CD4-positive, alpha-beta T cell treated with Interleukin-15 for 4 hours (primary cell): Measurements from ENCODE around the gene PRRC2B.

Experiments
- DNase-seq: peaks from one replicate; pipeline ENCODE4 v3.0.0-alpha.2; 2020; ENCODE audit warnings: low spot score

PRRC2B gene

GRCh38 chr9:131409458-131409992, 15.6 kb downstream of the PRRC2B start:
- DNase-seq, result no peak

GRCh38 chr9:131410044-131410491, 16.2 kb downstream of the PRRC2B start:
- DNase-seq, result peak; percentile 53

DNA sequence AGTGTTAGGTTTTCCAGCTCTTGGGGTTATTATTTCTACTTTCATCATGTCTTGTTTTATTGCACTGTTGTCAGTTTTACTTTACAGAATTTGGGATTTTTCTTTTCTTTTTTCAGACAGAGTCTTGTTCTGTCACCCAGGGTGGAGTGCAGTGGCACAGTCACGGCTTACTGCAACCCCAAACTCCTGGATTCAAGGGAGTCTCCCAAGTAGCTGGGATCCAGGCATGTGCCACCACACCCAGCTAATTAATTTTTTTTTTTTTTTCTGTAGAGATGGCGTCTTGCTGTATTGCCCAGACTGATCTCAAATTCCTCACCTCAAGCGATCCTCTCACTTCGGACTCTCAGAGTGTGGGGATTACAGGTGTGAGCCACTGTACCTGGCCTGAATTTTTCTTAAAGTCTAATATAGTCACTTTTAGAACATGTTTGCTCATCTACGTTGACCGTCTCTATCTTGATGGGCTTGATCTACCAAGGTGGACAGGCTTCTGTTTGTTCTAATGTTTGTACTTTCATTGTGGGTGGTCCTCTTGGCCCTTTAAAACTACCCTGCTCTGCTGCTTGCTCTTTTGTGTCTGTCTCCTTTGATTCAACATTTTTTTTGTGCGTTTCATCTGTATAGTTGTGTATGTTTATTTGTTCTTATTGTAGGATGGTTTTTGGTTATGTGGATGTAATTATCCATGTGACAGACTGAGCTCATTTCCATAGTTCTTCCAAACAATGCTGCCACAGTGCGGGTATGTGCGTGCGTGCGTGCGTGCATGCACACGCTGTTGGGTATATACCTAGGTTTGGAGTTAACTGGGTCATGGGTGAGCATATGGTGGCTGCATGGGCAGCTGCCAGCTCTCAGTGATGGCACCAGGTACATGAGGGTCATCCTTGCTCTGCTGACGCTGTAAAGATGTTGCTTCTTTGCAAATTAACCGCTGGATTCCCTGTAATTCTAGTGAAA, 18.1 kb downstream of the PRRC2B start:
- DNase-seq, result no peak

- no peak for DNase-seq
Observed at GRCh38 chr9:131416509-131416908, 22.6 kb downstream of the PRRC2B start.

DNA sequence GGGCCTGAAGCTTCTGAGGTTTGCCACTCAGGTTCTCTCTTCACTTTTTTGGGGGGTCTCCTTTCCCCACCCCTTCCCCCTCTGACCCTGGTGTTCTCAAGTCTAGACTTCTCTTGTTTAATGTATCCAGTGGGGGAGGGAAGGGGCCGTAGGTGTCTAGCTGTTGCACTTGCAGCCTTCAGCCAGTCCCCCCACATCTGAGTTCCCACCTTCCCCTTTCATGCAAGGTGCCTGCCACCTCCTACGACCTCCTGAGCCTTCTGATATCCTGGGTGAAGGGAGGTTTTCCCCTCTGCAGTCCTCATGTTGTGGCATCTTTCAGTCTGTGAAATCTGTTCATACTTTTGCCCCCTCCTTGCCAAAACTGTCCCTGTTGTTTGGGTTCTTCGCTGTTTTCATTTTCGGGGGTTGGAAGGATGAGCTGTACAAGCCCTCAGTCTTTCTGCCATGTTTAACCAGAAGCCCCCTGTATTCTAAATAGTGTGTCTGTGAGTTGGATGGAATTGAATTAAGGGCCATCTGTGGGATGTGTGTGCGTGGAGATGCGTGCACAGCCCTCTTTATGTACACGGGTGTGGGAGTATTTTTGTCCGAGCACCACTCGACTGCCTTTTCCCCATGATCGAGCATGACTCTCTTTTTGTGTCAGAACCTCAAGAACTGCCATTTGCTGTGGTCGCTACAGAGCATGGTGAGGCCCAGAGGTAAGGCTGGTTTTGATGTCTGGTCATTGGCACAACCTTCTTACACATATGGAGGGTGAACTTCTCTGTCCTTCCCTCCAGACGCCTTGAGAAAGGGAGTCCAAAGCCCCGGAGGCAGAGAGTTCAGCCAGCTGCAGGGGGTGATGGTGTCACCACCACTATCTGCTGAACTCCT, 23.6 kb downstream of the PRRC2B start:
- DNase-seq, result no peak

DNA sequence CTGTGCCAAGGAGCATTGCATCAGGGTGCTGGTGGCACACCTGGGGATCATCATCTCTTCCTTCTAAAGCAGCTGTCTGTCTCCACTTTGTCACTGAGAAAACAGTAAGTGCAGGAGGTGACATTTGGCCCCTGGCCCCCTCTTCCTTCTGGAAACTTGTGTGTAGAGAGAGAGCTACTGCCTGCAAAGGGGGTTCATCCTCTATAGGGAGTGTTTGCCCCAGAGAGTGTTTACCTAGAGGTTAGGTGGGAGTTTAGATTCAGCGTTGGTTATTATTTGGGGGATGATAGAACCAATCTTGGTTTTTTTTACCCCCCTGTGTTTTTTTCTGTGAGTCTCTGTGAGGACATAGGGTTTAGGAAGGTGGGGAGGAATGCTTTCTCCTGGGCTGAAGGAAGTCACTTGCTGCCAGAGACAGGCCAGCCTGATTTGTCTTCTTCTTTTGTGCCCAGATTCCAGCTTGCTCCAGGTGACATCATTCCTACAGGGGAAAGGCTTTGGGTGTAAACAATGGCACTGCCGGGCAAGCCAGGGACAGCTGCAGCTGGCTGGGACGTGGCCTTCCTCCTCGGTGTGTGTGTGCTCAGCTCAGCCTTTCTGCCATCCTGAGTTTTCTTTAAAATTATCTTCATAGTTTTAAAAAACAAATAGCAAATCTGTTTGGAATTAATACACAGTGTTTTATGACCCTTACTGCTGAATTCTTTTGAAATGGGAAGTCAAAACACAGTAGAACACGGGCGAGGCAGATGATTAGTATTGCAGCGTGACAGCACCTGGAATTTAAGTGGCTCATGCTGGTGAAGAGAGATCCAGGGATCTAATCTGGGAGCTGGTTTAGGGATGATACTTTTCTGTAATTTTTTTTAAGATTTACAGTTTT, 24.5 kb downstream of the PRRC2B start:
- no peak for DNase-seq

- DNase-seq, result no peak
Observed at GRCh38 chr9:131419026-131419614, 25.2 kb downstream of the PRRC2B start.

- no peak for DNase-seq
Observed at GRCh38 chr9:131419716-131420115, 25.8 kb downstream of the PRRC2B start.

GRCh38 chr9:131420980-131421624, 27.2 kb downstream of the PRRC2B start:
- no peak for DNase-seq

GRCh38 chr9:131421691-131422090, 27.8 kb downstream of the PRRC2B start:
- DNase-seq, result no peak

GRCh38 chr9:131422241-131422792, 28.4 kb downstream of the PRRC2B start:
- no peak for DNase-seq

- no peak for DNase-seq
Observed at GRCh38 chr9:131423171-131423581, 29.3 kb downstream of the PRRC2B start.

DNA sequence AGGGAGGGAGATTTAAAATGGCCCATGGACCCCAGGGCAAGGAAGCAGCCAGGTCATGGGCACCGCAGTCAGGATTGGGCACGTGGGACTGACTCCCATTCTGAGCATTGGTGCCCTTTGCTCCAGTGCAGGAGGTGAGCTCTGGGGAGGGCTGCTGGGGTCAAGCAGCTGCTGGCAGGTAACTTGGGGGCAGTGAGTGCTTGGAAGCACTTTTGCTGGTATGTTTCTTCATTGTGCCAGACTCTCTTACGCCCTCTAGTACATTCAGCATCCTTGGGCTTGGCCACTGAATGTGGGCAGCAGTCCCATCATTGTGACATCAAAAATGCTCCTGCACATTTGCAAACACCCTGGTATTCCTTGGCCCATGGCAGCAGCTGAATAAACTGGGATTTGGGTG, 32.7 kb downstream of the PRRC2B start:
- DNase-seq, result no peak

- DNase-seq, result no peak
Observed at GRCh38 chr9:131429121-131430012, 35.5 kb downstream of the PRRC2B start.

DNA sequence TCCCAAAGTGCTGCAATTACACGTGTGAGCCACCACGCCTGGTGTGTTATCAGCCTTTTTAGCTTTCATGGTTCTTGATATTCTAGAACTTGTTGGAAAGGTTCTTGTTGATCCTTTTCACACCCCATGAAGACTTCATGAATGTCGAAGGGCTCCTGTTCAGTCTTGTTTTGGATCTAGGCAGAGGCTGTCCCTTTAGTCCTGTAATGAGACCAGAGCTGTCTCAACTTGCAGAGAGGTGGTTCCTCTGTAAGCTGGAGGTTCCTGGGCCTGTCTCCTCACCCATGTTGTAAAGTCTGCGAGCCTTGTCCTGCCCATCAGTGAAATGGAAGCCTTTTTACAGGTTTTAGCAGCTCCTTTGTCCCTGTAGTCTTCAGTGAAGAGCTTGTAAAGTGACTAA, 38.2 kb downstream of the PRRC2B start:
- no peak for DNase-seq

DNA sequence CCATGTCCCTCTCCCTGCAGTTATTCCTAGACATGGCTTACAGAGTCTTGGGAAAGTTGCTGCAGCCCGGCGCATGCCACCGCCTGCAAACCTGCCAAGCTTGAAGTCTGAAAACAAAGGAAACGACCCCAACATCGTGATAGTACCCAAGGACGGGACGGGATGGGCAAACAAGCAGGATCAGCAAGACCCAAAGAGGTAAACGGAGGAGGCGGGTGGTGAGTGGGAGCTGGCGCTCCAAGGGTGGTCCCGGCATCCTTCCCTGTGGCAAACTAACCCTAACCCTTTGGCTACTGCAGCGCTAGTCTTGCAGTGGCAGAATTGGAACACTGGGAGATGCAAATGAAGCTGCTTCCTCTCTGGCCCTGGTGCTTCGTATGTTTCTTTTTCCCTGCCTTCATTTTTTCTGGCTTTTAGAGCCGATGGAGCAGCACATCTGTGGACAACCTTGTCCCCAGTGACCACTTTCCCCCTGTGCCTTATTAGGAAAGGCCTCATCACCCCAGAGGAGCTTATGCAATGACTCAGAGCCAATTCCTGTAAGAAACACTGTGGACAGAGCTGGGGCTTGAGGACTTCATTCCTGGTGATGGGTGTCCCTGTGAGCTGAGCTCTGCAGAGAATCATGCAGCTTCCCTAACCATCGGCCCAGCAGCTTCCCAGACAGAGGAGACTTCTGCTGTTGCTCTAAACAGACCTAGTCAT, 38.9 kb downstream of the PRRC2B start:
- no peak for DNase-seq

DNA sequence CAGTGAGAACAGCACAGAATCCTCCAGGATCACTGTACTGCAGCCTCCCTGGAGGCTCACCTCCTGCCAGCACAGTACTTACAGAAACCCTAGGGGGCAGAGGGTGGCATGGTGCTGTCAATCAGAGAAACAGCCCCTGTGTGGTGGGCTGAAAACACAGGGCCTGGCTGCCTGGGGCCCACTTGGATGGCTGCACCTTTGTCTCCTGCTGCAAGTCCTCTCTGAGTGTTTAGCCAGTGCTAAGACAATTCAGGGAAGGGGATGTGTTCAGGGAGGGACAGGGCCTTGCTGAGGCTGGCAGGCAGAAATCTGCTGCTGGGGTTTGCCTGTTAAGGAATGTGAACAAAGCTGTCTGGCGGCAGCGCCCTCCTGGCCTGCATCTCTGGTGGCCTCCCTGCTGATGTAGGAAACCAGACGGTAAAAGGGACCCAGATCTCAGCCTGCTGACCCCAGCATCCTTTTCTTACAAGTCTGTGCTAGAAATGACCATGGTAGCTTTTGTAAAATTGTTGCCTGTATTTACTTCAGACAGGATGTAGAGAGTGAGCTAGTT, 39.5 kb downstream of the PRRC2B start:
- DNase-seq, result no peak

DNA sequence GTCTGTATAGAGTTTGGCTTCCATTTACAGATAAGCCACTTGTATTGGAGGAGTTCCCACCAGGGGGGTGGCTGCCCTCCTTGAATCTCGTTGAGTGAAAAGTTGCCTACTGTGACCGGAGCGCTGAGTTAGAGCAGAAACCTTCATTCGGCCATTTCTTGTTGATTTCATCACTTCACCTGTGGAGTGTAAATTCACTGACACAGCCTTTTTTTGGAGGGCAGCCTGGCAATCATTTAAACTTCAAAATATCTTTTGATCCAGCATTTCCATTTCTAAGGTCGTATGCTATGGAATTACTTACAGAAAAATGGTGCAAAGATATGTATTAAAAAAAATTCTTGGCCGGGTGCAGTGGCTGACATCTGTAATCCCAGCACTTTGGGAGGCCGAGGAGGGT, 40.8 kb downstream of the PRRC2B start:
- DNase-seq, result no peak
